ENCODE measurements around the gene STARD9. TPM values are rescaled to one million over a fixed set of nuclear protein-coding genes. Genes with fewer than 3 reads are reported as not detected.
"Not testable (repeated sequence)": the region's sequence is repeated elsewhere in the genome, so short reads cannot be mapped to it uniquely, and the experiment has no call there.

STARD9 gene
- total RNA-seq, 2 donors from 2014 or later: 0.97 to 2.9 TPM

DNA sequence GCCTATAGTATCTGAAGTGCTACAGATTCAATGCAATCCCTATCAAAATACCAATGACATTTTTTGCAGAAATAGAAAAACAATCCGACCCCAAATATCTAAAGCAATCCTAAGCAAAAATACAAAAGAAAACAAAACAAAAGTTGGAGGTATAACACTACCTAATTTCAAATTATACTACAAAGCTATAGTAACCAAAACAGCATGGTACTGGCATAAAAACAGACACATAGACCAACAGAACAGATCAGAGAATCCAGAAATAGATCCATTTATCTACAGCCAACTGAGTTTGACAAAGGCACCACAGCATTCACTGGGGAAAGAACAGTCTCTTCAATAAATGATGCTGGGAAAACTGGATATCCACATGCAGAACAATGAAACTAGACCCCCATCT lies 185.4 kb downstream of the STARD9 start:
- no peaks in the 10 kb centered on the region for H3K36me3 ChIP-seq (ENCODE audit: control insufficient read depth, insufficient read depth, low read length)
- DNase-seq: no peak
- peak overlapping the region; percentile 7 for H3K4me3 ChIP-seq (ENCODE audit: low read length)
- Mint-ChIP-seq H3K27me3 (ENCODE audit: insufficient read depth) (no peaks in the 10 kb centered on the region), H3K9me3 (peaks cover 29% of the 10 kb centered on the region), H3K27ac (no peak overlapping the region), H3K4me1 (peaks cover 12% of the 10 kb centered on the region), H3K4me3 (no peak overlapping the region), H3K36me3 (ENCODE audit: low read depth) (peaks cover 15% of the 10 kb centered on the region)
- no peak overlapping the region for H3K9ac ChIP-seq (ENCODE audit: extremely low read depth, low read length, poor library complexity, severe bottlenecking)
- peaks cover 18% of the 10 kb centered on the region for H3K9me3 ChIP-seq (ENCODE audit: control insufficient read depth, low read length)
- no peaks in the 10 kb centered on the region for H3K4me1 ChIP-seq (ENCODE audit: control insufficient read depth, insufficient read depth, low read length)
- 89% methylated on average over 1 of the region's 1 CpG; no CpG with 5 or more reads in 1 of the 2 experiments for WGBS, 2 experiments (ENCODE audit: insufficient coverage in 1 of 2, insufficient read length in 1 of 2)
- no peak overlapping the region for H3K27ac ChIP-seq (ENCODE audit: low read depth, low read length)
- no peak for TF ChIP-seq CTCF (conservative IDR thresholded peaks at IDR 0.05)
- H3K27me3 ChIP-seq (ENCODE audit: control insufficient read depth, insufficient read depth, low read length, poor library complexity, severe bottlenecking): no peaks in the 10 kb centered on the region

- not testable (repeated sequence) for H3K9ac ChIP-seq (ENCODE audit: extremely low read depth, low read length, poor library complexity, severe bottlenecking); H3K4me3 ChIP-seq (ENCODE audit: low read length); H3K27me3 Mint-ChIP-seq (ENCODE audit: insufficient read depth)
Observed at GRCh38 chr15:42761813-42762212, 186.4 kb downstream of the STARD9 start.

GRCh38 chr15:42764154-42764731 lies 188.8 kb downstream of the STARD9 start:
- not testable (repeated sequence) for H3K27me3 ChIP-seq (ENCODE audit: control insufficient read depth, insufficient read depth, low read length, poor library complexity, severe bottlenecking); H3K36me3 ChIP-seq (ENCODE audit: control insufficient read depth, insufficient read depth, low read length); H3K4me1 ChIP-seq (ENCODE audit: control insufficient read depth, insufficient read depth, low read length); H3K9ac ChIP-seq (ENCODE audit: extremely low read depth, low read length, poor library complexity, severe bottlenecking); H3K4me3 ChIP-seq (ENCODE audit: low read length); H3K27me3 Mint-ChIP-seq (ENCODE audit: insufficient read depth); H3K27ac ChIP-seq (ENCODE audit: low read depth, low read length)
- Mint-ChIP-seq H3K36me3 (ENCODE audit: low read depth) (peaks cover 17% of the 10 kb centered on the region), H3K4me1 (peaks cover 12% of the 10 kb centered on the region), H3K4me3 (peak overlapping the region; percentile 42), H3K9me3 (peaks cover 37% of the 10 kb centered on the region), H3K27ac (peak overlapping the region; percentile 86)
- TF ChIP-seq CTCF (conservative IDR thresholded peaks at IDR 0.05): peak; percentile 42
- DNase-seq: peak; percentile 71
- 67 to 83% methylated on average over 5 to 16 of the region's 16 CpGs for WGBS, 2 experiments (ENCODE audit: insufficient coverage in 1 of 2, insufficient read length in 1 of 2)
- H3K9me3 ChIP-seq (ENCODE audit: control insufficient read depth, low read length): peaks cover 18% of the 10 kb centered on the region

More at GRCh38 chr15:42761813-42762212, 186.4 kb downstream of the STARD9 start:
- Mint-ChIP-seq H3K4me1 (peaks cover 12% of the 10 kb centered on the region), H3K9me3 (peaks cover 29% of the 10 kb centered on the region), H3K36me3 (ENCODE audit: low read depth) (peaks cover 15% of the 10 kb centered on the region)
- H3K4me1 ChIP-seq (ENCODE audit: control insufficient read depth, insufficient read depth, low read length); DNase-seq; H3K27ac ChIP-seq (ENCODE audit: low read depth, low read length); H3K27me3 ChIP-seq (ENCODE audit: control insufficient read depth, insufficient read depth, low read length, poor library complexity, severe bottlenecking); H3K36me3 ChIP-seq (ENCODE audit: control insufficient read depth, insufficient read depth, low read length); H3K4me3 Mint-ChIP-seq; H3K27ac Mint-ChIP-seq: not testable (repeated sequence)
- peaks cover 18% of the 10 kb centered on the region for H3K9me3 ChIP-seq (ENCODE audit: control insufficient read depth, low read length)
- 100% methylated on average over 1 to 2 of the region's 2 CpGs for WGBS, 2 experiments (ENCODE audit: insufficient coverage in 1 of 2, insufficient read length in 1 of 2)

DNA sequence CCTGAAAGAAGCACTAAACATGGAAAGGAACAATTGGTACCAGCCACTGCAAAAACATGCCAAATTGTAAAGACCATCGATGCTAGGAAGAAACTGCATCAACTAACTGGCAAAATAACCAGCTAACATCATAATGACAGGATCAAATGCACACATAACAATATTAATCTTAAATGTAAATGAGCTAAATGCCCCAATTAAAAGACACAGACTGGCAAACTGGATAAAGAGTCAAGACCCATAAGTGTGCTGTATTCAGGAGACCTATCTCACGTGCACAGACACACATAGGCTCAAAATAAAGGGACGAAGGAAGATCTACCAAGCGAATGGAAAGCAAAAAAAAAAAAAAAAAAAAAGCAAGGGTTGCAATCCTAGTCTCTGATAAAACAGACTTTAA lies 190.7 kb downstream of the STARD9 start:
- not testable (repeated sequence) for H3K9ac ChIP-seq (ENCODE audit: extremely low read depth, low read length, poor library complexity, severe bottlenecking); H3K27me3 Mint-ChIP-seq (ENCODE audit: insufficient read depth); H3K27ac ChIP-seq (ENCODE audit: low read depth, low read length); H3K4me1 ChIP-seq (ENCODE audit: control insufficient read depth, insufficient read depth, low read length); H3K4me3 ChIP-seq (ENCODE audit: low read length); H3K27me3 ChIP-seq (ENCODE audit: control insufficient read depth, insufficient read depth, low read length, poor library complexity, severe bottlenecking); H3K36me3 ChIP-seq (ENCODE audit: control insufficient read depth, insufficient read depth, low read length); H3K4me1 Mint-ChIP-seq; H3K9me3 ChIP-seq (ENCODE audit: control insufficient read depth, low read length); DNase-seq; H3K4me3 Mint-ChIP-seq; H3K27ac Mint-ChIP-seq
- peaks cover 27% of the 10 kb centered on the region for H3K9me3 Mint-ChIP-seq
- WGBS, 2 experiments (ENCODE audit: insufficient coverage in 1 of 2, insufficient read length in 1 of 2): 85% methylated on average over 2 of the region's 4 CpGs; no CpG with 5 or more reads in 1 of the 2 experiments
- H3K36me3 Mint-ChIP-seq (ENCODE audit: low read depth): peaks cover 28% of the 10 kb centered on the region

Other genes with a start within 250 kb of the STARD9 start
- 1 to 10 TPM in 1 of 2 donors, under 1 TPM in 1; 0.77 to 1.5 TPM for gene CAPN3, start 216.1 kb upstream of the STARD9 start, total RNA-seq
- gene ZNF106, start 84.5 kb upstream of the STARD9 start, total RNA-seq: 10 to 100 TPM; 42.1 to 46.2 TPM
- 10 to 100 TPM; 62.0 to 68.8 TPM for gene SNAP23, start 80.0 kb upstream of the STARD9 start, total RNA-seq
- 10 to 100 TPM; 14.6 to 19.3 TPM for gene LRRC57, start 26.8 kb upstream of the STARD9 start, total RNA-seq
- gene HAUS2, start 26.8 kb upstream of the STARD9 start, total RNA-seq: 10 to 100 TPM; 32.9 to 34.4 TPM
- 10 to 100 TPM; 26.5 to 38.2 TPM for gene CDAN1, start 161.5 kb downstream of the STARD9 start, total RNA-seq